Stimulated activated CD8-positive, alpha-beta memory T cell treated with anti-CD3 and anti-CD28 coated beads, Interleukin-4, amount 100 ng/mL, for 24 hours (primary cell): Measurements from ENCODE around the gene MYO15A.

Experiments
- DNase-seq: peaks from one replicate; pipeline ENCODE4 v3.0.0-alpha.2; 2020; ENCODE audit warnings: low read depth

MYO15A gene

GRCh38 chr17:18105595-18105994 is 3.0 kb upstream of the MYO15A start:
- DNase-seq = no peak

GRCh38 chr17:18106211-18106610 is 2.3 kb upstream of the MYO15A start:
- DNase-seq = no peak

DNA sequence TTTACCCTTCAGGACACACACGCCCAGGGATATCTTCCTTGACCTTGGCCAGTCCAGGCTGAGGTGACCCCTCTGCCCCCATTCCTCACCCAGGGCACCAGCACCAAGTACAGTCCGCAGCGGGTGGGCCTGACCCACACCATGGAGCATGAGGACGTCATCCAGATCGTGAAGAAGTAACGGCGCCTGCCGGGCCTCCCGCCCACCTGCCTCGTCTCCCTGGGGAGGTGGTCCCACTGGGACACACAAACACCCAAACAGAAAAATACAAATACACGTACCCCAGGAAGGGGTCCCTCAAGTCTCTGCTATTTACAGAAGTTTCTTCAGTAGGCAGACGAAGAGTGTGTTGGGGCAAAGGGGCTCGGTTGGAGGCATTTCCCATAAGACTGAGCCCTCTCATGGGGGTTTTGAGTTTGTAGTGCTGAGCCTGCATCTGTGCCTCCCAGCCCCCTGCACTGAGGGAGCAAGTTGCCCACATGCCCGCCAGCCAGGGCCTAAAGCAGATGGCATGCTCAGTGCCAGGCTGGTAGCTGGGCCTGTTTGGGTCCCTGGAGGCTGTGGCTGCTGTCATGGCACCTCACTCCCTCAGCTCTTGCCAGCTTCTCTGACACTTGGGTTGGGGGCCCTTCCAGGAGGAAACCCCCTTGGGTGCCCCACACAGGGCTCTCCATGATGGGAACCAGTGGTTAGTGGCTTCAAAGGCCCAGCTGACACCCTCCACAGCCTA is 1.3 kb upstream of the MYO15A start:
- DNase-seq = no peak

DNA sequence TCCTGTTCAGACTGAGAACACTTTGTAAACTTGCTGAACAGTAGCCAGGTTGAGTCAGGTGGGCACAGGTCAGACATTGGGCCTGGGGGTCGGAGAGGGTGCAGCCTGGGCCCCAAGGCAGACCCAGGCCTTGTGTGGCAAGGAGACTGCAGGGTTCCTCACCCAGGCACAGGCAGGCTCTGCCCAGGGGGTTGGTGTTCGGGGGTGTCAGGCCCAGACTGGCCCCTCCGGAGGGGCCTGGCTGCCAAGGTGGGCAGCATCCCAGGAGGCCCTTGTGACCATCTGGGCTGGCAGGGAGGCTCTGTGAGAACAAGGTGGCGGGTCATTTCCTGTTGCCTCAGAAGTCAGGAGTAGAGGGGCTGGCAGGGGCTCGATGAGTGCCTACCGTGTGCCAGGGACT is 585 bp upstream of the MYO15A start:
- no peak for DNase-seq

GRCh38 chr17:18109935-18110485 is 1.5 kb downstream of the MYO15A start:
- DNase-seq = no peak

- no peak for DNase-seq
Observed at GRCh38 chr17:18110636-18111145, 2.1 kb downstream of the MYO15A start.

DNA sequence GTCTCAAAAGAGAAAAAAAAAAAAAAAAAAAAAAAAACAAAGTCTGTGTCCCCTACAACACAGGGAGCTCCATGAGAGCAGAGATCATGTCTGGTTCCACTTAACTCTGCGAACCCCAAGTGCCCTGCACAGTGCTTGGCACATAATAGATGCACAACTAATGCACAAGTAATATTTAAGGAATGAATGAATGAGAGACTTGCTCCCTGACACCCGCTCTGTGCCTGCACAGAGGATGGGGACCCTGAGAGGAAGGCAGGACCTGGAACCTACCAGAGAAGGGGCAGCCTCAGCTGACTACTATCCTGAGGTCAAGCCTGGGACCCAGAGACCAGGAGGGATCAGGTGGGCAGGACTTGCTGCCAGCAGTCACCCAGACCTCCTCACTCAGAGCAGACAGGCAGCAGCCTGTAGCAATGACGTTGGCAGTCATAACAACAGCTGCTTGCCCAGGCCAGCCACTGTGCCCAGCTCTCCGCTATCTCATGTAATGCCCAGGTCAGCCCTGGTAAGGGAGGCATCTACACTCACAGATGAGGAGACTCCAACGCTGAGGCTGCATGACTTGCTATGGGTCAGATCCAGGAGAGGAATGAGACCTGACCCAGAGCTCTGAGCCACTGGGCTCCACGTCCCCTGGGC is 2.9 kb downstream of the MYO15A start:
- DNase-seq = no peak

DNA sequence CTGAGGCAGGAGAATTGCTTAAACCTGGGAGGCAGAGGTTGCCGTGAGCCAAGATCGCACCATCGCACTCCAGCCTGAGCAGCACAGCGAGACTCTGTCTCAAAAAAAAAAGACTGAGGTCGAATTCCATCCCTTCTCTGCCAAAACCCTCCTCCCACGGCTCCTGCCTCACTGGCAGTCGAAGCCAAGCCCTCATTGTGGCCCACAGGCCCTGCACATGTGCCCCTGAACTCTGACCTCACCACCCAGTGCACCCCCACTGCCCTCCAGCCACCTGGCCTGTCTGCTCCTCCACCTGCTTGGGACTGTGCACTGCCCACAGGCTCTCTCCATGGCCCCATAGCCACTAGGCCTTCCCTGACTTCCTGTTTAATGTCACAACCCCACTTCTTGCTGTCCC is 7.0 kb downstream of the MYO15A start:
- no peak for DNase-seq

DNA sequence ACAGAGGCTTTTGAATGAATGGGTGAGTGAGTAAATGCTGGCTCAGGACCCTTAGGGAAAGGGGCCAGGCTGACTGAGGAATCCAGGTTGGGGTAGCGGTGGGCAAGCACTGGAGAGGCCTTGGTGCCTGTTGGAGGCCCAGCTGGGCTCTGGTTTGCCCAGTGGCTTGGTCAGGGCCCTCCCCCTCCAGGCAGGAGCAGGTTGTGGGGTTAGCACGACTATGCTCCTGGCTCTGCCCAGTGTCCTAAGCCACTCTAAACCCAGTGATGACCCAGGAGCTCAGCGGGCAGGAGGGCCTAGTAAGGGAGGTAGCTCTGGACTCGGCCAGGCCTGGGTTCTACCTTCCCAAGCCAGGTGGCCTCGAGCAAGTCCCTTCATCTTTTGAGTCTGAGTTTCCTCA is 7.5 kb downstream of the MYO15A start:
- DNase-seq = no peak

GRCh38 chr17:18117533-18117932 is 9.0 kb downstream of the MYO15A start:
- no peak for DNase-seq

- DNase-seq = no peak
Observed at GRCh38 chr17:18117982-18118975, 9.7 kb downstream of the MYO15A start.

DNA sequence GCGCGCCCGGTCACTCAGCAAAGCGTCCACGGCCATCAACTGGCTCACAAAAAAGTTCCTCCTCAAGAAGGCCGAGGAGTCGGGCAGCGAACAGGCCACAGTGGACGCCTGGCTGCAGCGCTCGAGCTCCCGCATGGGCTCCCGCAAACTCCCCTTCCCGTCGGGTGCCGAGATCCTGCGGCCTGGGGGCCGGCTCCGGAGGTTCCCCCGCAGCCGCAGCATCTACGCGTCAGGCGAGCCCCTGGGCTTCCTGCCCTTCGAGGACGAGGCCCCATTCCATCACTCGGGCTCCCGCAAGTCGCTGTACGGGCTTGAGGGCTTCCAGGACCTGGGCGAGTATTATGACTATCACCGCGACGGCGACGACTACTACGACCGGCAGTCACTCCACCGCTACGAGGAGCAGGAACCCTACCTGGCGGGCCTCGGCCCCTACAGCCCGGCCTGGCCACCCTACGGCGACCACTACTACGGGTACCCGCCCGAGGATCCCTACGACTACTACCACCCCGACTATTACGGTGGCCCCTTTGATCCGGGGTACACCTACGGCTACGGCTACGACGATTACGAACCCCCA is 10.7 kb downstream of the MYO15A start:
- no peak for DNase-seq

GRCh38 chr17:18119938-18120337 is 11.4 kb downstream of the MYO15A start:
- no peak for DNase-seq

DNA sequence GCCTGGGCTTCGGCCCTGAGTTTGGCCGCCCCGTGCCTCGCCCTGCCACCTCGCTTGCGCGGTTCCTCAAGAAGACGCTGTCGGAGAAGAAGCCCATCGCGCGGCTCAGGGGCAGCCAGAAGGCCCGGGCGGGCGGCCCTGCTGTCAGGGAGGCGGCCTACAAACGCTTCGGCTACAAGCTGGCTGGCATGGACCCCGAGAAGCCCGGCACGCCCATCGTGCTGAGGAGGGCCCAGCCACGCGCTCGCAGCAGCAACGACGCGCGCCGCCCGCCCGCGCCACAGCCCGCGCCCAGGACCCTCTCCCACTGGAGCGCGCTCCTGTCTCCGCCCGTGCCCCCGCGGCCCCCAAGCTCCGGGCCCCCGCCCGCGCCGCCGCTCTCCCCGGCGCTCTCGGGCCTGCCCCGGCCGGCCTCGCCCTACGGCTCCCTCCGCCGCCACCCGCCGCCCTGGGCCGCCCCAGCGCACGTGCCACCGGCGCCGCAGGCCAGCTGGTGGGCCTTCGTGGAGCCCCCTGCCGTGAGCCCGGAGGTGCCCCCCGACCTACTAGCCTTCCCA is 12.0 kb downstream of the MYO15A start:
- no peak for DNase-seq

GRCh38 chr17:18121144-18121910 is 12.8 kb downstream of the MYO15A start:
- DNase-seq = no peak

DNA sequence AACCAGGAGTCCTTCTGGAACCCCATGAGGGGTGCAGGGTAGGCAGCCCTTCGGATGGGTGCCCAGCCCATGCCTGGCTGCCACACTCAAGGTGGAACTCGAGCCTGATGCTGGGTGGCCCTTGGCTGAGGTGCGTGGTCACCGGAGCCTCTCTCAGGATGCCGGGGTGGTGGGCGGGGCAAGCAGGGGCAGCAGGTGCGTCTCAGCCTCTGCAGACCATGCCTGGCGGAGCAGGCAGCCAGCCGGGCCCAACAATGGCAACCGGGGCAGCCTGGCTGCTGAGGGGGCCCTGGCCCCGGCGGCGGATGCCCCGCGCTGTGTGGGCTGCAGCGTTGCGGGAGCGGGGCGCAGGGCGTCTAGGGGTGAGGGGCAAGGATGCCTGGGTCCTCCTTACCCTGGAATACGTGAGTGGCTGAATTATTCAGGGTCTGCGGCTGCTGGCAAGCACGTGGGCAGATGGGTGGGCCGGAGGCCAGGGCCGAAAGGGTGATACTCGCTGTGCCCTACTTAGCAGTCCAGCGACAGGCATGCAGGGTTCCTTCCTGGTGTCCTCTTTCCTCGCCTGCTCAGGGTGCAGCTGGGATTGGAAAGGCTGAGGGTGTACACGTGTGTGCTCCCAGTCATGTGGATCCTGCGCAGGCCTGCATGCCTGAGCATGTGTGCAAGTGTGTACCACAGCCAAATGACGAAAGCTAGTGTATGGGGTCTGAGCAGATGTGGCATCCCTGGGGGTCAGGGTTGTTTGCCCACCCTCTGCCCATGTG is 14.6 kb downstream of the MYO15A start:
- no peak for DNase-seq

DNA sequence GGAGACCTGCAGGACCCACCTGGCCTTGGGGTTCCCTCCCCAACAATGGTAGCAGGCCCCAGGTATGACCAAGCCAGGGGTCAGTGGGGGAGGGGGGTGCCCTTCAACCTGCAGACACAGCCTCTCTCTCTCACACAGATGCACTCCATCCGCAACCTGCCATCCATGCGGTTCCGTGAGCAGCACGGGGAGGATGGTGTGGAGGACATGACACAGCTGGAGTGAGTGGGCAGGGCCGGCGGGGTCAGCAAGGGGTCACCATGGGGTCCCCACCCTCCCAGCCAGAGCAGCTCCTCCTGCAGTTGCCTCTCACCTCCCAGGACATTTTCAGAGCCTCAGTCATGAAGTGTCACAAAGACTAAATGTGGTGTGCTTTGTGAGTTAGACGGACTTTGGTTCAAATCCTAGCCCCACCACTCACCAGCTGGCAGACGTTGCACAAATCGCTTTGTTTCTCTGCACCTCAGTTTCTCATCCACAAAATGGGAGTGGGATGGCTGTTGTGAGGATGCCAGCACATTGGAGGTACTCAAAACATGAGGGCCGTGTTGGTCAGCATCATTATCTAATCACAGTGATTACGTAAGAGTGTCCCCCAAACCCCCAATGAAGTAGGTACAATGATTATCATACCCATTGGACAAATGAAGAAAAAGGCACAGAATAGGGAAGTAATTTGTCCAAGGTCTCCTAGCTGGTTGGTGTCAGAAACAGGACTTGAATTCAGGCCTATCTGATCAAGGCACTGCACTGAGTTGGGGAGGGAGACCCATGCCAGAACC is 16.0 kb downstream of the MYO15A start:
- no peak for DNase-seq

DNA sequence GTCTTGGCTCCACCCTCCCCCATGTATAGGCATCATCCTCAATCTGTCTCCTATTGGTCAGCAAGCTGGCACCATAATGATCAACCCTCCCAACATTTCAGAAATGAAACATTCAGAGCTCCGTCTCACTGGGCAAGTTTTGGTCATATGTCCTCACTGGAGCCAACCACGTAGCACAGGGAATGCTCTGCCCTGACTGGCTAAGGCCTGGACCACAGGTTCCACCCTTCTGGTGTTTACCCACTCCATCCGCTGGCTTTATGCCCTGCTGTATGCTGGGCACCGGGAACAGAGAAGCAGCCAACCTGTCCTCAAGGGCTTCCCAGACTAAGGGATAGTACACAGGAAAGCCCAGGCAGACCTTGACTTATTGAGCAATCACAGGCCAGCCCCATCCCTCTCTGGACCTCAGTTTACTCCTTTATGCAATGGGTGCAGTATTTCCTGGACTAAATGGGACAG is 20.5 kb downstream of the MYO15A start:
- DNase-seq = no peak

- DNase-seq = no peak
Observed at GRCh38 chr17:18132711-18133110, 24.2 kb downstream of the MYO15A start.
